Ectodermal cell (in vitro differentiated cells): ENCODE results near the gene CFDP1.
"Not testable (repeated sequence)": the region's sequence is repeated elsewhere in the genome, so short reads cannot be mapped to it uniquely, and the experiment has no call there.

Experiments
- H3K27ac ChIP-seq: 2 replicates; pipeline ENCODE4 v1.7.0; 2013; ENCODE audit warnings: mild to moderate bottlenecking, low read depth, low read length; ENCODE audit not compliant: insufficient read depth, poor library complexity, severe bottlenecking
- H3K27me3 ChIP-seq: 2 replicates; pipeline ENCODE4 v1.7.0; 2013; ENCODE audit warnings: mild to moderate bottlenecking, low read length; ENCODE audit not compliant: insufficient read depth, control insufficient read depth, poor library complexity, severe bottlenecking
- H3K36me3 ChIP-seq: one replicate; pipeline ENCODE4 v1.7.0; 2013; ENCODE audit warnings: low read length; ENCODE audit not compliant: control insufficient read depth, insufficient read depth
- H3K4me1 ChIP-seq: one replicate; pipeline ENCODE4 v1.7.0; 2013; ENCODE audit warnings: low read length; ENCODE audit not compliant: control insufficient read depth, insufficient read depth
- H3K4me3 ChIP-seq: 2 replicates; pipeline ENCODE4 v1.7.0; 2013; ENCODE audit warnings: low read depth, low read length, control low read depth; ENCODE audit not compliant: insufficient read depth
- H3K9me3 ChIP-seq: 2 replicates; pipeline ENCODE4 v1.7.0; 2013; ENCODE audit warnings: mild to moderate bottlenecking, low read length, moderate library complexity; ENCODE audit not compliant: control insufficient read depth
- WGBS, 2 experiments: methylation state at CpG; one replicate each; pipeline ENCODE4 v1.1.7; 2013; ENCODE audit warnings: missing lambda C conversion rate in 2 of 2; 5-methylcytosine and 5-hydroxymethylcytosine counted together

Gene CFDP1

GRCh38 chr16:75271441-75272096 lies 161.7 kb downstream of the CFDP1 start:
- Histone ChIP-seq H3K9me3 (no peaks in the 10 kb centered on the region), H3K4me1 (no peaks in the 10 kb centered on the region), H3K27me3 (no peaks in the 10 kb centered on the region), H3K27ac (peak overlapping the region; percentile 41), H3K36me3 (no peaks in the 10 kb centered on the region), H3K4me3 (no peak overlapping the region)
- WGBS, 2 experiments = 90 to 92% methylated on average over 6 of the region's 6 CpGs

GRCh38 chr16:75269358-75269757 lies 163.9 kb downstream of the CFDP1 start:
- WGBS, 2 experiments = 93 to 96% methylated on average over 9 of the region's 9 CpGs

GRCh38 chr16:75267631-75268264 lies 165.6 kb downstream of the CFDP1 start:
- Histone ChIP-seq H3K9me3 (no peaks in the 10 kb centered on the region), H3K27ac (no peak overlapping the region), H3K4me1 (peaks cover 14% of the 10 kb centered on the region), H3K4me3 (no peak overlapping the region), H3K27me3 (no peaks in the 10 kb centered on the region), H3K36me3 (no peaks in the 10 kb centered on the region)
- 85 to 86% methylated on average over 10 of the region's 10 CpGs for WGBS, 2 experiments

More at GRCh38 chr16:75269358-75269757, 163.9 kb downstream of the CFDP1 start:
- not testable (repeated sequence) for H3K9me3 ChIP-seq, H3K27ac ChIP-seq, H3K36me3 ChIP-seq, H3K27me3 ChIP-seq, H3K4me3 ChIP-seq
- H3K4me1 ChIP-seq = peaks cover 11% of the 10 kb centered on the region

- Histone ChIP-seq H3K36me3 (no peaks in the 10 kb centered on the region), H3K27ac (no peak overlapping the region), H3K4me3 (peak overlapping the region; percentile 95), H3K27me3 (no peaks in the 10 kb centered on the region), H3K4me1 (peaks cover 14% of the 10 kb centered on the region), H3K9me3 (no peaks in the 10 kb centered on the region)
- WGBS, 2 experiments = 91 to 92% methylated on average over 27 of the region's 27 CpGs
These were observed 166.3 kb downstream of the CFDP1 start for GRCh38 chr16:75266738-75267630.

GRCh38 chr16:75265911-75266701 lies 167.2 kb downstream of the CFDP1 start:
- no peaks in the 10 kb centered on the region for H3K27me3 ChIP-seq
- no peaks in the 10 kb centered on the region for H3K36me3 ChIP-seq
- peaks cover 22% of the 10 kb centered on the region for H3K4me1 ChIP-seq
- H3K9me3 ChIP-seq = no peaks in the 10 kb centered on the region
- no peak overlapping the region for H3K27ac ChIP-seq
- H3K4me3 ChIP-seq = peak overlapping the region; percentile 95
- WGBS, 2 experiments = 12% methylated on average over 62 of the region's 62 CpGs

GRCh38 chr16:75264999-75265910 lies 168.0 kb downstream of the CFDP1 start:
- Histone ChIP-seq H3K27me3 (no peaks in the 10 kb centered on the region), H3K4me1 (peaks cover 24% of the 10 kb centered on the region), H3K9me3 (no peaks in the 10 kb centered on the region), H3K4me3 (peak overlapping the region; percentile 95), H3K36me3 (no peaks in the 10 kb centered on the region), H3K27ac (no peak overlapping the region)
- 2% methylated on average over 74 of the region's 74 CpGs for WGBS, 2 experiments

- Histone ChIP-seq H3K4me3 (peak overlapping the region; percentile 95), H3K27me3 (no peaks in the 10 kb centered on the region), H3K27ac (no peak overlapping the region), H3K4me1 (peaks cover 24% of the 10 kb centered on the region), H3K9me3 (no peaks in the 10 kb centered on the region), H3K36me3 (no peaks in the 10 kb centered on the region)
- 74 to 76% methylated on average over 14 of the region's 14 CpGs for WGBS, 2 experiments
These were observed 168.8 kb downstream of the CFDP1 start for GRCh38 chr16:75264457-75264998.

GRCh38 chr16:75263963-75264445 lies 169.3 kb downstream of the CFDP1 start:
- H3K27me3 ChIP-seq = no peaks in the 10 kb centered on the region
- 79 to 85% methylated on average over 8 of the region's 8 CpGs for WGBS, 2 experiments
- H3K9me3 ChIP-seq = no peaks in the 10 kb centered on the region
- peak overlapping the region; percentile 95 for H3K4me3 ChIP-seq
- peaks cover 24% of the 10 kb centered on the region for H3K4me1 ChIP-seq
- no peaks in the 10 kb centered on the region for H3K36me3 ChIP-seq
- H3K27ac ChIP-seq = no peak overlapping the region
